Lower lobe of right lung (tissue), 2 donors: ENCODE data around the gene TRAPPC12. TPM values are rescaled to one million over a fixed set of nuclear protein-coding genes. Genes with fewer than 3 reads are reported as not detected.

ENCODE experiments used
- ATAC-seq, 2 donors: fragments of 200-7000 bp; cut with Tn5 transposase; one replicate each; pipeline ENCODE4 v1.9.1; 2020 to 2022; ENCODE audit warnings: mild to moderate bottlenecking in 2 of 2, moderate library complexity in 2 of 2
- DNase-seq: peaks from one replicate; pipeline ENCODE4 v3.0.0-alpha.2; 2020
- H3K27ac ChIP-seq: fragments of 200-600 bp; one replicate; pipeline ENCODE4 v1.8.0; 2022
- H3K27me3 ChIP-seq: fragments of 200-600 bp; one replicate; pipeline ENCODE4 v1.8.0; 2022; ENCODE audit warnings: low read depth
- H3K36me3 ChIP-seq: fragments of 200-600 bp; one replicate; pipeline ENCODE4 v1.8.0; 2022; ENCODE audit warnings: mild to moderate bottlenecking
- H3K4me1 ChIP-seq: fragments of 200-600 bp; one replicate; pipeline ENCODE4 v1.8.0; 2022
- H3K4me3 ChIP-seq: fragments of 200-600 bp; one replicate; pipeline ENCODE4 v1.8.0; 2022; ENCODE audit warnings: mild to moderate bottlenecking
- H3K9me3 ChIP-seq: fragments of 200-600 bp; one replicate; pipeline ENCODE4 v1.8.0; 2022
- CTCF ChIP-seq: fragments of 200-600 bp; IDR thresholded peaks from one replicate; pipeline ENCODE4 v1.8.0; 2022; ENCODE audit warnings: antibody characterized with exemption, mild to moderate bottlenecking
- intact Hi-C: fragments of 100-400 bp; cut with DNase I; formaldehyde crosslinking; loops from one replicate; pipeline ENCODE4 v1.11.0; 2022
- total RNA-seq: library from RNA; stranded (reverse); fragmentation: NEBNext Ultra II Directional; extraction: Animal tissue kit (Norgen Biotek cat#: 25700); gene quantifications from one replicate; pipeline ENCODE4 v1.2.1, GENCODE V29; 2021
- donor health status: DM: no; HTN: yes; CAD: no; lungs with severe emphysema.

The TRAPPC12 gene
- total RNA-seq, 1 donor from 2014 or later = 93.8 TPM

- Histone ChIP-seq H3K4me3 (no peak overlapping the region), H3K36me3 (peaks cover 87% of the 10 kb centered on the region), H3K27me3 (no peaks in the 10 kb centered on the region), H3K9me3 (no peaks in the 10 kb centered on the region), H3K4me1 (peaks cover 19% of the 10 kb centered on the region), H3K27ac (no peak overlapping the region)
- ATAC-seq (no peak), DNase-seq (no peak)
- TF ChIP-seq CTCF = no peak
- intact Hi-C loops = no loop called here
Observed at GRCh38 chr2:3466966-3467365, 87.5 kb downstream of the TRAPPC12 start.

- DNase-seq (peak; percentile 28), ATAC-seq (no peak)
- intact Hi-C loops = no loop called here
- Histone ChIP-seq H3K9me3 (no peaks in the 10 kb centered on the region), H3K36me3 (peaks cover 91% of the 10 kb centered on the region), H3K27ac (no peak overlapping the region), H3K4me3 (no peak overlapping the region), H3K4me1 (peaks cover 18% of the 10 kb centered on the region), H3K27me3 (no peaks in the 10 kb centered on the region)
- no peak for TF ChIP-seq CTCF
Observed at GRCh38 chr2:3467654-3468053, 88.2 kb downstream of the TRAPPC12 start.

- ATAC-seq = no peak
- DNase-seq = peak; percentile 22
- Histone ChIP-seq H3K4me1 (peaks cover 18% of the 10 kb centered on the region), H3K9me3 (no peaks in the 10 kb centered on the region), H3K36me3 (peaks cover 94% of the 10 kb centered on the region), H3K27ac (no peak overlapping the region), H3K4me3 (no peak overlapping the region), H3K27me3 (no peaks in the 10 kb centered on the region)
- TF ChIP-seq CTCF = no peak
- intact Hi-C loops = no loop called here
Observed at GRCh38 chr2:3468296-3468988, 88.9 kb downstream of the TRAPPC12 start.

- intact Hi-C loops = no loop called here
- H3K4me3 ChIP-seq = no peak overlapping the region
- H3K9me3 ChIP-seq = no peaks in the 10 kb centered on the region
- peak overlapping the region; percentile 80 for H3K27ac ChIP-seq
- ATAC-seq = no peak
- no peak for TF ChIP-seq CTCF
- H3K4me1 ChIP-seq = peaks cover 18% of the 10 kb centered on the region
- DNase-seq = peak; percentile 41
- H3K36me3 ChIP-seq = peaks cover 95% of the 10 kb centered on the region
- no peaks in the 10 kb centered on the region for H3K27me3 ChIP-seq
Observed at GRCh38 chr2:3469486-3469885, 90.0 kb downstream of the TRAPPC12 start.

- intact Hi-C loops = no loop called here
Observed at GRCh38 chr2:3470166-3470651, 90.7 kb downstream of the TRAPPC12 start.

More at GRCh38 chr2:3470166-3470651, 90.7 kb downstream of the TRAPPC12 start:
- H3K4me3 ChIP-seq = no peak overlapping the region
- TF ChIP-seq CTCF = no peak
- peaks cover 94% of the 10 kb centered on the region for H3K36me3 ChIP-seq
- H3K4me1 ChIP-seq = peaks cover 18% of the 10 kb centered on the region
- ATAC-seq (peak; percentile 89 to 90), DNase-seq (peak; percentile 78)
- no peaks in the 10 kb centered on the region for H3K27me3 ChIP-seq
- H3K9me3 ChIP-seq = no peaks in the 10 kb centered on the region
- H3K27ac ChIP-seq = peak overlapping the region; percentile 80
